GM19324 (cell line): Measurements from ENCODE around the gene ALAS2.
"Not testable (repeated sequence)": the region's sequence is repeated elsewhere in the genome, so short reads cannot be mapped to it uniquely, and the experiment has no call there.

Source experiments
- ATAC-seq: cut with Tn5 transposase; IDR thresholded peaks from one replicate; pipeline ENCODE4 v1.9.1; 2021; ENCODE audit warnings: mild to moderate bottlenecking, moderate library complexity; ENCODE audit not compliant: unreplicated experiment, low FRiP score

Gene ALAS2

GRCh38 chrX:55030271-55031205 lies at the start of gene ALAS2:
Gene ALAS2, minus strand, starts transcription at chrX:55030977. Its CDS starts 4,977 bp downstream, at chrX:55026000.
- ATAC-seq, result no peak

- no peak for ATAC-seq
Observed at GRCh38 chrX:55074851-55075467, 44.2 kb upstream of the ALAS2 start, which contains the start of gene PAGE2B. Gene PAGE2B, plus strand, starts transcription at chrX:55075030. Its CDS starts 1,012 bp downstream, at chrX:55076042.

DNA sequence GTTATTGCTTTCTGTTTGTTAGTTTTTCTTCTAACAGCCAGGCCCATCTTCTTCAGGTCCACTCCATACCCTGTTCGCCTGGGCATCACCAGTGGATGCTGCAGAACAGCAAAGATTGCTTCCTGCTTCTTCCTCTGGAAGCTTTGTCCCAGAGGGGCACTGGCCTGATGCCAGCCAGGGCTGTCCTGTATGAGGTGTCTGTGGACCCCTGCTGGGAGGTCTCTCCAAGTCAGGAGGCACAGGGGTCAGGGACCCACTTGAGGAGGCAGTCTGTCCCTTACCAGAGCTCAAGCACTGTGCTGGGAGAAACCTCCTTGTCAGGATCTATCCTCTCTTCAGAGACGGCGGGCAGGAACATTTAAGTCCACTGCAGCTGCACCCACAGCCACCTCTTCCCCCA lies 41.5 kb upstream of the ALAS2 start:
- ATAC-seq, result no peak

GRCh38 chrX:55067180-55067579 lies 36.4 kb upstream of the ALAS2 start:
- not testable (repeated sequence) for ATAC-seq

- peak; percentile 53 for ATAC-seq
Observed at GRCh38 chrX:55057675-55058249, 27.0 kb upstream of the ALAS2 start.

- no peak for ATAC-seq
Observed at GRCh38 chrX:55056820-55057674, 26.3 kb upstream of the ALAS2 start.

- ATAC-seq, result not testable (repeated sequence)
Observed at GRCh38 chrX:55050599-55050998, 19.8 kb upstream of the ALAS2 start.

DNA sequence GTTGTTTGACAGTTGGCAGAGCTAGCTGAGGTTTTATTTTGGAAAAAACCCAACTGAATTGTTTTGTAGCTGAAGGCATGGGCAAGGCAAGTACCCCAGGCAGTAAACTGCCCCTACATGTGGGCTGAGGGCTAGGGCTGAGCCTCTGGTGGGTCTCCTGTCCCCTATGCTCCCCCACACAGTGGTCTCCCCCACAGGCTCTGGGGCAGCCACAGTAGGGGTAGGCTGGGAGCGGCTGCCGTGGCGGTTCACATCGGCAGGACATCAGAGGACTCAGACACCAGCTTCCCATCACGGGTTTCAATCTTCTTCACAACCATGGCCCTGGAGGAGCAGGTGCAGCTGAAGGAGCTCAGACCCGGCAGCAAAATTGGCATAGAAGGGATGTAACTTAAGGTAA lies 10.7 kb upstream of the ALAS2 start:
- ATAC-seq, result no peak

GRCh38 chrX:55039471-55039870 lies 8.7 kb upstream of the ALAS2 start:
- ATAC-seq, result no peak

- no peak for ATAC-seq
Observed at GRCh38 chrX:55033429-55033828, 2.7 kb upstream of the ALAS2 start.

- ATAC-seq, result no peak
Observed at GRCh38 chrX:55029291-55029690, 1.5 kb downstream of the ALAS2 start.

- no peak for ATAC-seq
Observed at GRCh38 chrX:55028611-55029010, 2.2 kb downstream of the ALAS2 start.

DNA sequence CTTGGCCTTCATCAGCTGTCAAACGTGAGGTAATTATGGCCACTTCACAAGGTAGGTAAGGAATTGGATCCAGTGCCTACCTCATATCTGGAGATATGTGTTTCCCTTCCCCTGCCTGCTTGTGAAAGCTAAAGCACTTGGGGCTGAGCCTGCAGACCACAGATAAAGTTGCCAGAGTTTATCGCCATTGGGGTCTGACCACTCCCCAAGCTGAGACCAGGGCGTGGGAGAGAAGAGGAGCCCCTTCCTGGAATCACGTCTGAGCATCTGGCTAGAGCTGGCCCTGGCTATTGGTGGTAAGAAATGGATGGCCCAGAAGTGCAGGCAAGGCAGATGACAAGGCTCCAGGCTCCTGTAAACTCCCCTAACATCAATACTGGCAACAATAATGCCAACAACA lies 2.7 kb downstream of the ALAS2 start:
- no peak for ATAC-seq

GRCh38 chrX:55026840-55027239 lies 3.9 kb downstream of the ALAS2 start:
- ATAC-seq, result no peak

DNA sequence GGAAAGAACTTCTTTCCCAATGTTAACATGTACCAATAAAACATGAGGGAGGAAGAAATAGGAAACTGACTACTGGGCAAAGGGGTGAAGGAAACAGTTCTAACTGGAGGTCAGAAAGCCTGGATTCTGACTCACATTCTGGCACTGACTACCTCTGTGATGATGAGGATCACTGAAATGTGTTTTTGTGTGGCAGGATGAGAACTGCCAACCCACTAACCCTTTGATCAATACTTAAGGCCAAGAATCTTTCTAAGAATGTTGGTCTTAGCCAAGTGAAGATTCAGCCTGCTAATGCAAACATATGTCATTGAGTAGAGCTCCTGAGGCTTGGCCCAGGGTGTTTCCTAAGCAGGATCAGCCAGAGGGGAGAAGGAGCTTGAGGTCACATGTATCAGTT lies 4.6 kb downstream of the ALAS2 start:
- ATAC-seq, result no peak

- no peak for ATAC-seq
Observed at GRCh38 chrX:55014897-55015299, 15.9 kb downstream of the ALAS2 start.

- ATAC-seq, result no peak
Observed at GRCh38 chrX:55011294-55011693, 19.5 kb downstream of the ALAS2 start.

GRCh38 chrX:55008571-55009358 lies 22.0 kb downstream of the ALAS2 start:
- ATAC-seq, result no peak

DNA sequence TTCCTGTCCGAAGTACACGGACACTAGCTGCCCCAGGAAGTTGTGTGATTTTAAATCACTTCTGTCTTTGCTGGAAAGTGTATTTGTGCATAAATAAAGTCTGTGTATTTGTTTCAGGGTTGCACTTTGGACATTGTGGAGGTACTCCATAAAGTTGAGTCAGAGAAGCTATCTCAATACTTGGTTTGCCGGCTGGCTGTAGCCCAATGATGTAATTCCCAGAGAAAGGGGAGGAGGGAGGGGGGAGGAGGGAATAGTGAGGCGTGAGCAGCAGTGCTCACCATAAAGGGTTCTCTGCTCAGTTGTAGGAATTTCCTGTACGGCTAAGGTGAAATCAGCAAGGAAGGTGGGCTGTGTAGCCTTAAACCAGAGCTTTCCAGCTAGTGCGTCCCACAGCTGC lies 23.1 kb downstream of the ALAS2 start:
- ATAC-seq, result no peak
